H9 (cell line): ENCODE results near the gene HEXA. TPM values are rescaled to one million over a fixed set of nuclear protein-coding genes. Genes with fewer than 3 reads are reported as not detected.
A peak's percentile ranks its signal among the peaks of the same experiment; 100 is the strongest.

Experiments
- DNase-seq: peaks from one replicate; pipeline ENCODE4 v3.0.0-alpha.2; 2017
- H2AFZ ChIP-seq: one replicate; pipeline ENCODE4 v1.6.1; 2013; ENCODE audit warnings: mild to moderate bottlenecking, low read length, control low read depth, moderate library complexity
- H2AK5ac ChIP-seq: 2 replicates; pipeline ENCODE4 v1.6.1; 2013; ENCODE audit warnings: low read length, control low read depth, mixed read lengths; ENCODE audit not compliant: insufficient read length
- H2BK120ac ChIP-seq: one replicate; pipeline ENCODE4 v1.6.1; 2013; ENCODE audit warnings: low read depth, mild to moderate bottlenecking, low read length, control low read depth, inconsistent platforms; ENCODE audit not compliant: poor library complexity, severe bottlenecking
- H2BK12ac ChIP-seq: 2 replicates; pipeline ENCODE4 v1.6.1; 2013; ENCODE audit warnings: low read length, control low read depth, mixed read lengths, low read depth; ENCODE audit not compliant: insufficient read length
- H2BK15ac ChIP-seq: 2 replicates; pipeline ENCODE4 v1.6.1; 2013; ENCODE audit warnings: low read depth, low read length, control low read depth
- H2BK20ac ChIP-seq: one replicate; pipeline ENCODE4 v1.6.1; 2013; ENCODE audit warnings: low read depth, mild to moderate bottlenecking, low read length, control low read depth, inconsistent platforms; ENCODE audit not compliant: poor library complexity, severe bottlenecking
- H2BK5ac ChIP-seq: 2 replicates; pipeline ENCODE4 v1.6.1; 2013; ENCODE audit warnings: low read length, control low read depth, mixed read lengths; ENCODE audit not compliant: insufficient read length
- H3K14ac ChIP-seq: 2 replicates; pipeline ENCODE4 v1.6.1; 2013; ENCODE audit warnings: low read length, control low read depth; ENCODE audit not compliant: insufficient read depth
- H3K18ac ChIP-seq: 2 replicates; pipeline ENCODE4 v1.6.1; 2013; ENCODE audit warnings: low read depth, mild to moderate bottlenecking, mixed read lengths, low read length, control low read depth; ENCODE audit not compliant: insufficient read length
- H3K23ac ChIP-seq: 2 replicates; pipeline ENCODE4 v1.6.1; 2013; ENCODE audit warnings: low read length, control low read depth, mixed read lengths, low read depth; ENCODE audit not compliant: insufficient read length
- H3K23me2 ChIP-seq: 2 replicates; pipeline ENCODE4 v1.6.1; 2013; ENCODE audit warnings: low read depth, mild to moderate bottlenecking, mixed read lengths, low read length, control low read depth; ENCODE audit not compliant: insufficient read length, poor library complexity, severe bottlenecking
- H3K27ac ChIP-seq: 2 replicates; pipeline ENCODE4 v1.5.1; 2013; ENCODE audit warnings: low read length, control low read depth, mixed read lengths, low read depth; ENCODE audit not compliant: insufficient read length
- H3K27me3 ChIP-seq: 2 replicates; pipeline ENCODE4 v1.6.1; 2013; ENCODE audit warnings: low read length, control low read depth, inconsistent platforms; ENCODE audit not compliant: insufficient read depth
- H3K4ac ChIP-seq: 2 replicates; pipeline ENCODE4 v1.6.1; 2013; ENCODE audit warnings: low read depth, mild to moderate bottlenecking, control low read depth, inconsistent platforms, low read length, moderate library complexity
- H3K4me1 ChIP-seq: 2 replicates; pipeline ENCODE4 v1.6.1; 2013; ENCODE audit warnings: low read length, control low read depth, inconsistent platforms; ENCODE audit not compliant: insufficient read depth
- H3K4me2 ChIP-seq: 2 replicates; pipeline ENCODE4 v1.6.1; 2013; ENCODE audit warnings: low read length, control low read depth, mixed read lengths; ENCODE audit not compliant: insufficient read length, insufficient read depth
- H3K56ac ChIP-seq: 2 replicates; pipeline ENCODE4 v1.6.1; 2013; ENCODE audit warnings: low read depth, mild to moderate bottlenecking, mixed read lengths, low read length, control low read depth; ENCODE audit not compliant: insufficient read length
- H3K79me1 ChIP-seq: 2 replicates; pipeline ENCODE4 v1.6.1; 2013; ENCODE audit warnings: low read depth, mild to moderate bottlenecking, moderate library complexity, low read length, control low read depth, inconsistent platforms; ENCODE audit not compliant: insufficient read depth, poor library complexity, severe bottlenecking
- H3K79me2 ChIP-seq: 2 replicates; pipeline ENCODE4 v1.6.1; 2013; ENCODE audit warnings: low read length, control low read depth, inconsistent platforms; ENCODE audit not compliant: insufficient read depth
- H3K9ac ChIP-seq: 2 replicates; pipeline ENCODE4 v1.6.1; 2013; ENCODE audit warnings: low read length, control low read depth, mixed read lengths; ENCODE audit not compliant: insufficient read length; ENCODE audit errors: extremely low read depth
- H3K9me3 ChIP-seq: one replicate; pipeline ENCODE4 v1.6.1; 2013; ENCODE audit warnings: low read depth, low read length, inconsistent platforms; ENCODE audit not compliant: control insufficient read depth
- H3T11ph ChIP-seq: one replicate; pipeline ENCODE4 v1.6.1; 2013; ENCODE audit warnings: mild to moderate bottlenecking, low read length, control low read depth, inconsistent platforms
- H4K20me1 ChIP-seq: one replicate; pipeline ENCODE4 v1.6.1; 2013; ENCODE audit not compliant: control insufficient read depth, insufficient read length, insufficient read depth
- H4K5ac ChIP-seq: 2 replicates; pipeline ENCODE4 v1.6.1; 2013; ENCODE audit warnings: low read depth, mild to moderate bottlenecking, mixed read lengths, low read length, control low read depth; ENCODE audit not compliant: insufficient read length
- H4K8ac ChIP-seq: replicated peaks from 2 replicates; pipeline ENCODE4 v1.6.1; 2013; ENCODE audit warnings: low read length, control low read depth, mixed read lengths, low read depth; ENCODE audit not compliant: insufficient read length
- H4K91ac ChIP-seq: 2 replicates; pipeline ENCODE4 v1.6.1; 2013; ENCODE audit warnings: low read depth, mild to moderate bottlenecking, moderate library complexity, mixed read lengths, low read length, control low read depth; ENCODE audit not compliant: insufficient read length
- H3K27ac Mint-ChIP-seq, 3 experiments: 2 replicates in 2 of 3; 3 replicates in 1 of 3; pipeline ENCODE4 v1.8.0; 2020 to 2021; ENCODE audit warnings: mixed read lengths in 3 of 3, mild to moderate bottlenecking in 1 of 3, moderate library complexity in 1 of 3
- H3K27me3 Mint-ChIP-seq: 2 replicates; pipeline ENCODE4 v1.8.0; 2021; ENCODE audit warnings: low read depth, mild to moderate bottlenecking, moderate library complexity, mixed read lengths
- H3K36me3 Mint-ChIP-seq, 3 experiments: 2 replicates in 2 of 3; 3 replicates in 1 of 3; pipeline ENCODE4 v1.8.0; 2020 to 2021; ENCODE audit warnings: low read depth in 3 of 3, mixed read lengths in 3 of 3; ENCODE audit not compliant: insufficient read depth in 1 of 3
- H3K4me1 Mint-ChIP-seq, 2 experiments: 2 replicates each; pipeline ENCODE4 v1.8.0; 2020; ENCODE audit warnings: mixed read lengths in 2 of 2
- H3K4me3 Mint-ChIP-seq, 2 experiments: 2 replicates in 1 of 2; 3 replicates in 1 of 2; pipeline ENCODE4 v1.8.0; 2020 to 2021; ENCODE audit warnings: mild to moderate bottlenecking in 2 of 2, mixed read lengths in 2 of 2, moderate library complexity in 1 of 2
- H3K9me3 Mint-ChIP-seq, 2 experiments: 2 replicates in 1 of 2; 3 replicates in 1 of 2; pipeline ENCODE4 v1.8.0; 2020; ENCODE audit warnings: mild to moderate bottlenecking in 2 of 2, mixed read lengths in 2 of 2, moderate library complexity in 1 of 2
- CTCF ChIP-seq: fragments of 200-600 bp; sonication (generic); conservative IDR thresholded peaks from 3 replicates; pipeline ENCODE4 v1.8.0; 2021; ENCODE audit warnings: antibody characterized with exemption, mild to moderate bottlenecking
- WGBS: extraction: QIAGEN DNeasy Blood & Tissue Kit; methylation state at CpG from one replicate; pipeline ENCODE4 v1.1.7; 2013; ENCODE audit warnings: missing lambda C conversion rate, low lambda C conversion rate, mixed read lengths; ENCODE audit not compliant: insufficient read length; ENCODE audit errors: extremely low coverage; 5-methylcytosine and 5-hydroxymethylcytosine counted together
- total RNA-seq: library from RNA; stranded (reverse); gene quantifications from 2 replicates; pipeline ENCODE4 v1.2.1, GENCODE V29; 2021

The HEXA gene
- total RNA-seq, 1 experiment from 2014 or later = 54.7 TPM

- Histone ChIP-seq H3K23me2 (no peaks in the 10 kb centered on the region), H3K4me1 (no peaks in the 10 kb centered on the region), H3K23ac (no peak overlapping the region), H3K56ac (no peak overlapping the region), H2AFZ (no peak overlapping the region), H3K9me3 (no peaks in the 10 kb centered on the region), H2BK5ac (no peak overlapping the region), H2BK12ac (no peak overlapping the region), H2BK20ac (no peak overlapping the region), H3K27ac (no peak overlapping the region), H4K8ac (no peak overlapping the region), H3K79me2 (no peaks in the 10 kb centered on the region), H3K4ac (no peak overlapping the region), H3K27me3 (no peaks in the 10 kb centered on the region), H3K14ac (no peak overlapping the region), H3K9ac (no peak overlapping the region), H4K91ac (no peak overlapping the region), H2AK5ac (no peak overlapping the region), H3K4me2 (no peak overlapping the region), H2BK15ac (no peak overlapping the region), H3K18ac (no peak overlapping the region), H4K5ac (no peak overlapping the region), H4K20me1 (no peaks in the 10 kb centered on the region), H2BK120ac (no peak overlapping the region), H3T11ph (no peak overlapping the region), H3K79me1 (no peaks in the 10 kb centered on the region)
- H3K36me3 Mint-ChIP-seq = no peaks in the 10 kb centered on the region
- no peak for TF ChIP-seq CTCF
- no peak overlapping the region for H3K27ac Mint-ChIP-seq
- peaks cover 56% of the 10 kb centered on the region for H3K27me3 Mint-ChIP-seq
- no peak overlapping the region for H3K4me3 Mint-ChIP-seq
- DNase-seq = peak; percentile 49
- no CpG with 5 or more reads among the region's 10 CpGs for WGBS
- no peaks in the 10 kb centered on the region for H3K4me1 Mint-ChIP-seq
- no peaks in the 10 kb centered on the region for H3K9me3 Mint-ChIP-seq
These were observed 69.5 kb downstream of the HEXA start for GRCh38 chr15:72306211-72306785.
